B cell (primary cell): ENCODE results near the gene SHMT2.

Experiments used
- CTCF ChIP-seq: fragments of 200-600 bp; IDR thresholded peaks from one replicate; pipeline ENCODE4 v1.8.0; 2022; ENCODE audit warnings: antibody characterized with exemption, mild to moderate bottlenecking
- EZH2 ChIP-seq: IDR thresholded peaks from 2 replicates; pipeline ENCODE4 v1.6.1; 2012; ENCODE audit warnings: borderline replicate concordance, low read depth, mild to moderate bottlenecking, moderate library complexity, low read length; ENCODE audit not compliant: insufficient read depth, poor library complexity, severe bottlenecking

GRCh38 chr12:57216921-57217879 is 12.3 kb upstream of the SHMT2 start:
- TF ChIP-seq EZH2: no peak
- no peak for TF ChIP-seq CTCF
